ENCODE results near the gene ST3GAL2. TPM values are rescaled to one million over a fixed set of nuclear protein-coding genes. Genes with fewer than 3 reads are reported as not detected.

The ST3GAL2 gene
- total RNA-seq, 1 donor from 2014 or later: 134 TPM

- H3K9me3 Mint-ChIP-seq (ENCODE audit: unreplicated experiment): peaks cover 2% of the 10 kb centered on the region
- TF ChIP-seq CTCF (IDR thresholded peaks at IDR 0.05; ENCODE audit: partially characterized antibody, unreplicated experiment): no peak
- H3K4me3 Mint-ChIP-seq (ENCODE audit: unreplicated experiment): no peak overlapping the region
- no peak overlapping the region for H3K27ac Mint-ChIP-seq (ENCODE audit: unreplicated experiment)
- H3K36me3 Mint-ChIP-seq (ENCODE audit: unreplicated experiment): no peaks in the 10 kb centered on the region
- H3K4me1 Mint-ChIP-seq (ENCODE audit: low read depth, unreplicated experiment): peaks cover 3% of the 10 kb centered on the region
- no peak for DNase-seq
- no peaks in the 10 kb centered on the region for H3K27me3 Mint-ChIP-seq (ENCODE audit: unreplicated experiment)
Observed at GRCh38 chr16:70476272-70477020, 37.5 kb upstream of the ST3GAL2 start.

GRCh38 chr16:70475054-70475871, 36.4 kb upstream of the ST3GAL2 start:
- no peaks in the 10 kb centered on the region for H3K36me3 Mint-ChIP-seq (ENCODE audit: unreplicated experiment)
- H3K4me1 Mint-ChIP-seq (ENCODE audit: low read depth, unreplicated experiment): peaks cover 3% of the 10 kb centered on the region
- H3K27me3 Mint-ChIP-seq (ENCODE audit: unreplicated experiment): peaks cover 2% of the 10 kb centered on the region
- TF ChIP-seq CTCF (IDR thresholded peaks at IDR 0.05; ENCODE audit: partially characterized antibody, unreplicated experiment): no peak
- no peak for DNase-seq
- no peak overlapping the region for H3K4me3 Mint-ChIP-seq (ENCODE audit: unreplicated experiment)
- H3K9me3 Mint-ChIP-seq (ENCODE audit: unreplicated experiment): peaks cover 2% of the 10 kb centered on the region
- no peak overlapping the region for H3K27ac Mint-ChIP-seq (ENCODE audit: unreplicated experiment)

GRCh38 chr16:70474320-70475053, 35.6 kb upstream of the ST3GAL2 start:
- TF ChIP-seq CTCF (IDR thresholded peaks at IDR 0.05; ENCODE audit: partially characterized antibody, unreplicated experiment): no peak
- Mint-ChIP-seq H3K9me3 (ENCODE audit: unreplicated experiment) (peaks cover 2% of the 10 kb centered on the region), H3K27me3 (ENCODE audit: unreplicated experiment) (peaks cover 2% of the 10 kb centered on the region), H3K27ac (ENCODE audit: unreplicated experiment) (no peak overlapping the region), H3K4me3 (ENCODE audit: unreplicated experiment) (no peak overlapping the region), H3K4me1 (ENCODE audit: low read depth, unreplicated experiment) (peaks cover 3% of the 10 kb centered on the region), H3K36me3 (ENCODE audit: unreplicated experiment) (no peaks in the 10 kb centered on the region)
- no peak for DNase-seq

GRCh38 chr16:70473446-70474319, 34.8 kb upstream of the ST3GAL2 start:
- peaks cover 5% of the 10 kb centered on the region for H3K27me3 Mint-ChIP-seq (ENCODE audit: unreplicated experiment)
- no peak overlapping the region for H3K27ac Mint-ChIP-seq (ENCODE audit: unreplicated experiment)
- peaks cover 3% of the 10 kb centered on the region for H3K4me1 Mint-ChIP-seq (ENCODE audit: low read depth, unreplicated experiment)

More at GRCh38 chr16:70473446-70474319, 34.8 kb upstream of the ST3GAL2 start:
- TF ChIP-seq CTCF (IDR thresholded peaks at IDR 0.05; ENCODE audit: partially characterized antibody, unreplicated experiment): no peak
- no peaks in the 10 kb centered on the region for H3K36me3 Mint-ChIP-seq (ENCODE audit: unreplicated experiment)
- H3K4me3 Mint-ChIP-seq (ENCODE audit: unreplicated experiment): no peak overlapping the region
- peaks cover 2% of the 10 kb centered on the region for H3K9me3 Mint-ChIP-seq (ENCODE audit: unreplicated experiment)
- no peak for DNase-seq

All from glutamatergic neuron (in vitro differentiated cells).